GM19395 (cell line): ENCODE results near the gene SLC27A1.
"Not testable (repeated sequence)": the region's sequence is repeated elsewhere in the genome, so short reads cannot be mapped to it uniquely, and the experiment has no call there.

Experiments used
- ATAC-seq: cut with Tn5 transposase; IDR thresholded peaks from one replicate; pipeline ENCODE4 v1.9.1; 2021; ENCODE audit warnings: mild to moderate bottlenecking, moderate library complexity; ENCODE audit not compliant: unreplicated experiment

The SLC27A1 gene

GRCh38 chr19:17538684-17539237, 68.4 kb downstream of the SLC27A1 start:
- ATAC-seq = no peak

GRCh38 chr19:17539238-17540117, 69.2 kb downstream of the SLC27A1 start:
- no peak for ATAC-seq

- no peak for ATAC-seq
Measured at GRCh38 chr19:17540174-17540573, 69.8 kb downstream of the SLC27A1 start.

GRCh38 chr19:17541184-17541759, 70.9 kb downstream of the SLC27A1 start:
- no peak for ATAC-seq

- no peak for ATAC-seq
Measured at GRCh38 chr19:17542042-17542441, 71.7 kb downstream of the SLC27A1 start.

GRCh38 chr19:17542793-17543582, 72.7 kb downstream of the SLC27A1 start:
- ATAC-seq = no peak

- no peak for ATAC-seq
Measured at GRCh38 chr19:17543986-17544385, 73.7 kb downstream of the SLC27A1 start.

- no peak for ATAC-seq
Measured at GRCh38 chr19:17544418-17544817, 74.1 kb downstream of the SLC27A1 start.

GRCh38 chr19:17548145-17548544, 77.8 kb downstream of the SLC27A1 start:
- no peak for ATAC-seq

GRCh38 chr19:17549085-17549740, 78.9 kb downstream of the SLC27A1 start:
- ATAC-seq = no peak

- no peak for ATAC-seq
Measured at GRCh38 chr19:17550076-17550667, 79.8 kb downstream of the SLC27A1 start.

GRCh38 chr19:17552735-17553134, 82.4 kb downstream of the SLC27A1 start:
- ATAC-seq = not testable (repeated sequence)

GRCh38 chr19:17553256-17553655, 82.9 kb downstream of the SLC27A1 start:
- no peak for ATAC-seq

- ATAC-seq = no peak
Measured at GRCh38 chr19:17554968-17555479, 84.7 kb downstream of the SLC27A1 start.

GRCh38 chr19:17555480-17555928, 85.2 kb downstream of the SLC27A1 start, which contains the start of gene COLGALT1:
TSS of gene COLGALT1 (plus strand) at chr19:17555649. CDS start at chr19:17555714, 65 bp downstream.
- ATAC-seq = peak; percentile 87
